Renal cortex interstitium (tissue), 15 donors: ENCODE results near the gene ANP32D. TPM values are rescaled to one million over a fixed set of nuclear protein-coding genes. Genes with fewer than 3 reads are reported as not detected.
A peak's percentile ranks its signal among the peaks of the same experiment; 100 is the strongest.
"Not testable (repeated sequence)": the region's sequence is repeated elsewhere in the genome, so short reads cannot be mapped to it uniquely, and the experiment has no call there.

Source experiments
- DNase-seq, 11 donors: peaks; one replicate each; pipeline ENCODE4 v3.0.0-alpha.2; 2013; ENCODE audit warnings: low read depth in 9 of 11, low spot score in 4 of 11; ENCODE audit errors: extremely low read depth in 1 of 11
- long read RNA-seq, 16 experiments: transcript quantifications; one replicate each; lab custom pipeline, GENCODE V29; 2026
- polyA plus RNA-seq, 3 donors: library from polyadenylated mRNA; unstranded; fragments of 120-200 nt; gene quantifications; one replicate each; pipeline ENCODE4 v1.2.1, GENCODE V29; 2013; ENCODE audit not compliant: insufficient read length in 3 of 3

ANP32D gene
- polyA plus RNA-seq = not detected
- long read RNA-seq, donor 1 = 0 reads
- long read RNA-seq, donor 2 = 0 reads
- long read RNA-seq, donor 3 = 0 reads
- long read RNA-seq, donor 4 = 0 reads
- long read RNA-seq, donor 5 = 0 reads
- long read RNA-seq, donor 6 = 0 reads
- long read RNA-seq, donor 7 = 0 reads
- long read RNA-seq, donor 8 = 0 reads
- long read RNA-seq, donor 9 = 0 reads
- long read RNA-seq, donor 10 = 0 reads
- long read RNA-seq, donor 11 = 0 reads
- long read RNA-seq, donor 12 = 0 reads
- long read RNA-seq, donor 13 = 0 reads
- long read RNA-seq, donor 14 = 0 reads
- long read RNA-seq, donor 15 = 0 reads
- long read RNA-seq, donor 16 = 0 reads

- no peak for DNase-seq
Measured at GRCh38 chr12:48472259-48472658, at the start of gene ANP32D. Gene ANP32D, plus strand, starts transcription at chr12:48472559. Its CDS starts 106 bp downstream, at chr12:48472665.

DNA sequence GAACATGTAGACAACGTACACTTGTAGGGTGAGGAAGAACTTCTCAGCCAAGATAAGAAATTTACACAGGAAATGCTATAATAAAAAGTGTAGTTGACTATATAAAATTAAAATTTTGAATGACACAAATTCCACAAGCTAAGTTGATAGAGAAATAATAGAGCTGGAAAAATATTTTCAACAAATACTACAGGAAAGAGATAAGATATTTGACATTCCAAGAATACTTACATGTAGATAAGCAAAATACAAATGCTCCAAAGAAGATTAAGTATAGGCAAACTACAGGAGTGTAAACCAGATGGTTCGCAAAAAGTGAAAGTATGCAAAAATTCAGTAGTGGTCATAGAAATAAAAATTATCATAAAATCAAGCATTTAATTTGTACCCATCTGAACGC lies 49.2 kb upstream of the ANP32D start:
- no peak for DNase-seq

DNA sequence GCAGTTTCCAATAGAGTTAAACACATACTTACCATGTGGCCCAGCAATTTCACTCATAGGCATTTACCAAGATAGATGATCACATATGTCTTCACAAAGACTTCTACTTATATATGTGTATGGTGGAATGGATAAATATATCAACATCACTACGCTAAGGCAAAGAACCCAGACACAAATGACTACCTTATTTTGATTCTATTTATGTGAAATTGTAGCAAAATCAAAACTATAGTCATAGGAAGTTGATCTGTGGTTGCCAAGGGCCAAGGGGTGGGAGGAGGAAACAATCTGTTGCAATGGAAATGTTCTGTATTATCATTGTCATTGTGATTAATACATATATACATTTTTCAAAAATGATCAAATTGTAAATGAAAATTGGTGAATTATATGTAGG lies 47.7 kb upstream of the ANP32D start:
- DNase-seq = no peak

DNA sequence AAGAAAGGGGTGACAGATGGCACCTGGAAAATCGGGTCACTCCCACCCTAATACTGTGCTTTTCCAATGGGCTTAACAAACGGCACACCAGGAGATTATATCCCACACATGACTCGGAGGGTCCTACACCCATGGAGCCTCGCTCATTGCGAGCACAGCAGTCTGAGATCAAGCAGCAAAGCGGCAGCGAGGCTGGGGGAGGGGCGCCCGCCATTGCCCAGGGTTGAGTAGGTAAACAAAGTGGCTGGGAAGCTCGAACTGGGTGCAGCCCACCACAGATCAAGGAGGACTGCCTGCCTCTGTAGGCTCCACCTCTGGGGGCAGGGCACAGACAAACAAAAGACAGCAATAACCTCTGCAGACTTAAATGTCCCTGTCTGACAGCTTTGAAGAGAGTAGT lies 38.3 kb upstream of the ANP32D start:
- DNase-seq = not testable (repeated sequence)

DNA sequence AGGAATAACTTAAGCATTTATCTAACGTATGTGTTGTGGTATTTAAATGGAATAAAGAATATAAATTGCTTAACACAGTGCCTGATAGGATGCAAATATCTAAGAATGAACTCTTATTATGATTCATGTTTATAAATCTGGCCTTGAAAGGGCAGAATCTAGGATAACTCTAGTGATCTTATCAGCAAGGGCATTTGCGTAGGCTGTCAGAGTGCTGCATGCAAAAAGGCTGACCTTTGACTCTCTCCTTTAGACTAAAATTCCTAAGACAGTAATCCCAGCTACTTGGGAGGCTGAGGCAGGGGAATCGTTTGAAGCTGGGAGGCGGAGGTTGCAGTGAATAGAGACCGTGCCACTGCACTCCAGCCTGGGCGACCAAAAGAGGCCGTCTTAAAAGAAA lies 31.3 kb upstream of the ANP32D start:
- no peak for DNase-seq

- DNase-seq = no peak
Measured at GRCh38 chr12:48442179-48442847, 30.0 kb upstream of the ANP32D start.

DNA sequence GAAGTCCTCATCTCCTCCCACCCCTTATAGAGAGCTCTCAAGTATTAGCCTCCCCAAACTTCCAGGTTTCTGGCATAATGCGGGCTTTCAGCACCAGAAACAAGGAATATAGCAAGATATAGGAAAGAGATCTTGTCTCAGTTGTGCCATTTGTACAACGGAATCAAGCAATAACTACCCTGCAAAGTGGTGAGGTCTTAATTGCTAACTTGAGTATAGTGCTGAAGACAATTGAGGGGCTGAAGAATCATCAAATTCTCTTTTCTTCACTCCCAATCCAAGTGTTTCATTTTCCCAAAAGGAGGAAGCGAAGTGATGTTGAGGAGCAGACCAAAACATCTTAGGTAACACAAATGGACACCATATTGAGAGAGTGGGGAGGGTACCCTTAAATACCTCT lies 26.8 kb upstream of the ANP32D start:
- no peak for DNase-seq

- DNase-seq = no peak
Measured at GRCh38 chr12:48446161-48446776, 26.1 kb upstream of the ANP32D start.

DNA sequence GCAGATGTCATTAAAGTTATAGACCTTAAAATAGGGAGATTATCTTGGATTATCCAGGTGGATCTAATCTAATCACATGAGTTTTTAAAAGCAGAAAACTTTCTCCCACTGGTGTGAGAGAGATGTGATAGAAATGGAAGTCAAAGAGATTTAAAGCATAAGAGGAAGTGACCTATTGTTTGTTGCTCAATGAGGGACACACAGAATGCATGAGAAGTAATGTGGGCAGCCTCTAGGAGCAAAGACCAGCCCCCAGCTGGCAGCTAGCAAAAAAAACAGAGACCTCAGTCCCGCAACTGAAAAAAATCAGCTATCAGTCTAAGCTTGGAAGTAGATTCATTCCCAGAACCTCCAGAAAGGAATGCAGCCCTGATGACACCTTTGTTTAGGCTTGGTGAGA lies 24.6 kb upstream of the ANP32D start:
- no peak for DNase-seq

DNA sequence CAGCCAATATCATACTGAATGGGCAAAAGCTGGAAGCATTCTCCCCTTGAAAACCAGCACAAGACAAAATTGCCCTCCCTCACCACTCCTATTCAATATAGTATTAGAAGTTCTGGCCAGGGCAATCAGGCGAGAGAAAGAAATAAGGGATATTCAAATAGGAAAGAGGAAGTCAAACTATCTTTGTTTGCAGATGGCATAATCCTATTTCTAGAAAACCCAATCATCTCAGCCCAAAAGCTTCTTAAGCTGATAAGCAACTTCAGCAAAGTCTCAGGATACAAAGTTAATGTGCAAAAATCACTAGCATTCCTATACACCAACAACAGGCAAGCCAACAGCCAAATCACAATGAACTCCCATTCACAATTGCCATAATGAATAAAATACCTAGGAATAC lies 21.0 kb upstream of the ANP32D start:
- no peak for DNase-seq

DNA sequence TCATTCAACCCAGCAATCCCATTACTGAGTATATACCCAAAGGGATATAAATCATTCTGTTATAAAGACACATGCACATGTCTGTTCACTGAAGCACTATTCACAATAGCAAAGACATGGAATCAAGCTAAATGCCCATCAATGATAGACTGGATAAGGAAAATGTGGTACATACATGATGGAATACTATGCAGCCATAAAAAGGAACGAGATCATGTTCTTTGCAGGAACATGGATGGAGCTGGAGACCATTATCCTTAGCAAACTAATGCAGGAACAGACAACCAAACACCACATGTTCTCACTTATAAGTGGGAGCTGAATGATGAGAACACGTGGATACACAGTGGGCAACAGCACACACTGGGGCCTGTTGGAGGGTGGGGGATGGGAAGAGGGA lies 19.4 kb upstream of the ANP32D start:
- DNase-seq = not testable (repeated sequence)

DNA sequence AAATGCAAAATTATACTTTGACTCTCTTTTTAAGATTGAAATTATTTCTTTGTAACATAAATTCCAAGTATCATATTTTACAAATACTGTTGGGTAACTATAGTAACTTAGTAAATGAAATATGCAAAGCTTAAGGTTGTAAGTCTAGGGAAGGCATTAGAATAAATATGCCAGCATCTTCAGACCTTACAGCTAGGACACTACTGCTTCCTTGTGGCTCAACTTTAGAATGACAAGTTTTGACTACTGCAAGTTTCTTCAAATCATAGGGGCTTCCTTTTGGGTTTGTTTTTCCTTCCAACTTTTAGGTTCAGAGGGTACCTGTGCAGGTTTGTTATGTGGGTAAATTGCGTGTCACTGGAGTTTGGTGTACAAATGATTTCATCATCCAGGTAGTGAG lies 17.7 kb upstream of the ANP32D start:
- DNase-seq = peak in 3 of 11 donors; percentile 0 to 1 (median 0)

GRCh38 chr12:48455116-48455515 lies 17.2 kb upstream of the ANP32D start:
- DNase-seq = no peak

- no peak for DNase-seq
Measured at GRCh38 chr12:48459259-48459658, 13.1 kb upstream of the ANP32D start.

DNA sequence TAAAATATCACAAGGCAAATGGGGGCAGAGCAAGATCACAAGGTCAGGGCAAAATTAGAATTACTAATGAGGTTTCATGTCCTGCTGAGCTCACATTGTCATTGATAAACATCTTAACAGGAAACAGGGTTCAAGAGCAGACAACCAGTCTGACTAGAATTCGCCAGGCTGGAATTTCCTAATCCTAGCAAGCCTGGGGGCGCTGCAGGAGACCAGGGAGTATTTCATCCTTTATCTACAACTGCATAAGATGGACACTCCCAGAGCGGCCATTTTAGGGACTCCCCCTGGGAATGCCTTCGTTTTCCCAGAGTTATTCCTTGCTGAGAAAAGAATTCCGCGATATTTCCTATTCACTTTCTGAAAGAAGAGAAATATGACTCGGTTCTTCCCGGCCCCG lies 3.3 kb upstream of the ANP32D start:
- not testable (repeated sequence) for DNase-seq

DNA sequence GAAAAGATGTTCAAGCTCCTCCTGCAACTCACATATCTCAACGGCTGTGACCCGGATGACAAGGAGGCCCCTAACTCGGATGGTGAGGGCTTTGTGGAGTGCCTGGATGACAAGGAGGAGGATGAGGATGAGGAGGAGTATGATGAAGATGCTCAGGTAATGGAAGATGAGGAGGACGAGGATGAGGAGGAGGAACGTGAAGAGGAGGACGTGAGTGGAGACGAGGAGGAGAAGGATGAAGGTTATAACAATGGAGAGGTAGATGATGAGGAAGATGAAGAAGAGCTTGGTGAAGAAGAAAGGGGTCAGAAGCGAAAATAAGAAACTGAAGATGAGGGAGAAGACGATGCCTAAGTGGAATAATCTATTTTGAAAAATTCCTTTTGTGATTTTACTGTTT lies 702 bp downstream of the ANP32D start:
- no peak for DNase-seq

DNA sequence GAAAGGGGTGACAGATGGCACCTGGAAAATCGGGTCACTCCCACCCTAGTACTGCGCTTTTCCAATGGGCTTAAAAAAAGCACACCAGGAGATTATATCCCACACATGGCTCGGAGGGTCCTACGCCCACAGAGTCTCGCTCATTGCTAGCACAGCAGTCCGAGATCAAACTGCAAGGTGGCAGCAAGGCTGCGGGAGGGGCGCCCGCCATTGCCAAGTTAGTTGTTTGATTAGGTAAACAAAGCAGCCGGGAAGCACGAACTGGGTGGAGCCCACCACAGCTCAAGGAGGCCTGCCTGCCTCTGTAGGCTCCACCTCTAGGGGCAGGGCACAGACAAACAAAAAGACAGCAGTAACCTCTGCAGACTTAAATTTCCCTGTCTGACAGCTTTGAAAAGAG lies 2.1 kb downstream of the ANP32D start:
- DNase-seq = not testable (repeated sequence)

- DNase-seq = no peak
Measured at GRCh38 chr12:48482198-48482597, 9.8 kb downstream of the ANP32D start, which contains the start of gene C12orf54. Gene C12orf54, plus strand, starts transcription at chr12:48482498. Its CDS starts 799 bp downstream, at chr12:48483297.

- DNase-seq = no peak
Measured at GRCh38 chr12:48482930-48483329, 10.6 kb downstream of the ANP32D start.

GRCh38 chr12:48486261-48486660 lies 13.9 kb downstream of the ANP32D start:
- DNase-seq = no peak
